HG03280 (cell line): ENCODE results near the gene ORC4.
"Not testable (repeated sequence)": the region's sequence is repeated elsewhere in the genome, so short reads cannot be mapped to it uniquely, and the experiment has no call there.

Experiments
- ATAC-seq: cut with Tn5 transposase; IDR thresholded peaks from one replicate; pipeline ENCODE4 v1.9.1; 2021; ENCODE audit warnings: mild to moderate bottlenecking, moderate library complexity; ENCODE audit not compliant: unreplicated experiment

Gene ORC4

GRCh38 chr2:148021059-148021861 is 723 bp upstream of the ORC4 start, which contains the start of gene MBD5:
Gene MBD5, plus strand, starts transcription at chr2:148021091.
- peak; percentile 46 for ATAC-seq

GRCh38 chr2:148014616-148015015 is 5.9 kb downstream of the ORC4 start:
- ATAC-seq, result no peak

- no peak for ATAC-seq
These were observed 6.7 kb downstream of the ORC4 start for GRCh38 chr2:148013876-148014275.

- ATAC-seq, result not testable (repeated sequence)
These were observed 12.1 kb downstream of the ORC4 start for GRCh38 chr2:148008411-148008810.

GRCh38 chr2:148007219-148007900 is 13.2 kb downstream of the ORC4 start:
- no peak for ATAC-seq

- no peak for ATAC-seq
These were observed 14.1 kb downstream of the ORC4 start for GRCh38 chr2:148006249-148007007.

GRCh38 chr2:148002420-148002819 is 18.1 kb downstream of the ORC4 start:
- ATAC-seq, result not testable (repeated sequence)

GRCh38 chr2:148000095-148000494 is 20.4 kb downstream of the ORC4 start:
- no peak for ATAC-seq

GRCh38 chr2:147999126-147999525 is 21.4 kb downstream of the ORC4 start:
- ATAC-seq, result no peak

GRCh38 chr2:147998203-147998602 is 22.3 kb downstream of the ORC4 start:
- ATAC-seq, result no peak

GRCh38 chr2:147996828-147997227 is 23.7 kb downstream of the ORC4 start:
- no peak for ATAC-seq

- not testable (repeated sequence) for ATAC-seq
These were observed 25.6 kb downstream of the ORC4 start for GRCh38 chr2:147994965-147995364.

GRCh38 chr2:147989809-147990403 is 30.6 kb downstream of the ORC4 start:
- peak; percentile 85 for ATAC-seq

- no peak for ATAC-seq
These were observed 31.4 kb downstream of the ORC4 start for GRCh38 chr2:147989102-147989501.

GRCh38 chr2:147980940-147981528 is 39.5 kb downstream of the ORC4 start:
- ATAC-seq, result no peak

- ATAC-seq, result no peak
These were observed 42.9 kb downstream of the ORC4 start for GRCh38 chr2:147977679-147978078.

- ATAC-seq, result no peak
These were observed 44.4 kb downstream of the ORC4 start for GRCh38 chr2:147976102-147976501.

GRCh38 chr2:147968571-147968970 is 52.0 kb downstream of the ORC4 start:
- no peak for ATAC-seq

- ATAC-seq, result no peak
These were observed 68.4 kb downstream of the ORC4 start for GRCh38 chr2:147952118-147952517.

- ATAC-seq, result no peak
These were observed 74.9 kb downstream of the ORC4 start for GRCh38 chr2:147945660-147946059.

GRCh38 chr2:147939313-147939712 is 81.2 kb downstream of the ORC4 start:
- no peak for ATAC-seq
